GM12801 (cell line): ENCODE results near the gene VGLL4.

ENCODE experiments used
- TF ChIP-seq, protein P1 (sequence below): IDR thresholded peaks from one replicate; pipeline ENCODE4 v1.5.1; 2011; ENCODE audit warnings: control low read depth; ENCODE audit not compliant: insufficient read length; ENCODE audit errors: extremely low read depth

VGLL4 gene

DNA sequence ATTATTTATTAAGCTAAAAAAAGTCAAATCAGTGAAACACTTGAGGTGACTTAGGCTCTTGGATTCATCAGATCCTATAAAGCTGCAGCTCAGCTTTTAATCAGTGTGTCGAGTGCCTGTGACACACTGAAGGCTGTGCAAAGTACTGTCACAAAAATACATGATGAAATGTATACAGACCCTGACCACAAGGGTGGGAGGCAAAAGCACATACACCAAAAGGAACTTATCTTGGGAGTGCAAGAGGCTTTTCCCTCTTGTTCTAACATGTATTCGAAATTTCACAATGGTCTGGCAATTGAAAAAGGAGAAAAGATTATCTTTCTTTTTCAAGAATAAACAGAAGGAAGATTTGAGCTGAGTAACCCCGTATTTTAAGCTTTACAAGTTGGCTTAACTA is 35.9 kb downstream of the VGLL4 start:
- TF ChIP-seq, protein P1, sequence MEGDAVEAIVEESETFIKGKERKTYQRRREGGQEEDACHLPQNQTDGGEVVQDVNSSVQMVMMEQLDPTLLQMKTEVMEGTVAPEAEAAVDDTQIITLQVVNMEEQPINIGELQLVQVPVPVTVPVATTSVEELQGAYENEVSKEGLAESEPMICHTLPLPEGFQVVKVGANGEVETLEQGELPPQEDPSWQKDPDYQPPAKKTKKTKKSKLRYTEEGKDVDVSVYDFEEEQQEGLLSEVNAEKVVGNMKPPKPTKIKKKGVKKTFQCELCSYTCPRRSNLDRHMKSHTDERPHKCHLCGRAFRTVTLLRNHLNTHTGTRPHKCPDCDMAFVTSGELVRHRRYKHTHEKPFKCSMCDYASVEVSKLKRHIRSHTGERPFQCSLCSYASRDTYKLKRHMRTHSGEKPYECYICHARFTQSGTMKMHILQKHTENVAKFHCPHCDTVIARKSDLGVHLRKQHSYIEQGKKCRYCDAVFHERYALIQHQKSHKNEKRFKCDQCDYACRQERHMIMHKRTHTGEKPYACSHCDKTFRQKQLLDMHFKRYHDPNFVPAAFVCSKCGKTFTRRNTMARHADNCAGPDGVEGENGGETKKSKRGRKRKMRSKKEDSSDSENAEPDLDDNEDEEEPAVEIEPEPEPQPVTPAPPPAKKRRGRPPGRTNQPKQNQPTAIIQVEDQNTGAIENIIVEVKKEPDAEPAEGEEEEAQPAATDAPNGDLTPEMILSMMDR: no peak

DNA sequence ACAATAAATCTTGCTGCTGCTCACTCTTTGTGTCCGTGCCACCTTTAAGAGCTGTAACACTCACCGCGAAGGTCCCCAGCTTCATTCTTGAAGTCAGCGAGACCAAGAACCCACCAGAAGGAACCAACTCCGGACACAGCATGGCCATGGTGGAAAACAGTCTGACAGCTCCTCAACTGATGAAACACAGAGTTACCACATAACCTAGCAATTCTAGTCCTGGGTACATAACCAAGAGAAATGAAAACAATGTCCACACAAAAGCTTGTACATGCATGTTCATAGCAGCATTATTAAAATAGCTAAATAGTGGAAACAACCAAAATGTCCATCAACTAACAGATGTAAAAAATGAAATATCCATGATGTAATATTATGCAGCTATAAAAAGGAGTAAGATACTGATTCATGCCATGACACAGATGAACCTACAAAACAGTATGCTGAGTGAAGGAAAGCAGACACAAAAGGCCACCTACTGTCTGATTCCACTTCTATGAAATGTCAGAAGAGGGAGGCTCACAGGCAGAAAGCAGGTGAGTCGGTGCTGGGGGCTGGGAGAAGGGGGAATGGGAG is 36.8 kb downstream of the VGLL4 start:
- TF ChIP-seq, protein P1: no peak

DNA sequence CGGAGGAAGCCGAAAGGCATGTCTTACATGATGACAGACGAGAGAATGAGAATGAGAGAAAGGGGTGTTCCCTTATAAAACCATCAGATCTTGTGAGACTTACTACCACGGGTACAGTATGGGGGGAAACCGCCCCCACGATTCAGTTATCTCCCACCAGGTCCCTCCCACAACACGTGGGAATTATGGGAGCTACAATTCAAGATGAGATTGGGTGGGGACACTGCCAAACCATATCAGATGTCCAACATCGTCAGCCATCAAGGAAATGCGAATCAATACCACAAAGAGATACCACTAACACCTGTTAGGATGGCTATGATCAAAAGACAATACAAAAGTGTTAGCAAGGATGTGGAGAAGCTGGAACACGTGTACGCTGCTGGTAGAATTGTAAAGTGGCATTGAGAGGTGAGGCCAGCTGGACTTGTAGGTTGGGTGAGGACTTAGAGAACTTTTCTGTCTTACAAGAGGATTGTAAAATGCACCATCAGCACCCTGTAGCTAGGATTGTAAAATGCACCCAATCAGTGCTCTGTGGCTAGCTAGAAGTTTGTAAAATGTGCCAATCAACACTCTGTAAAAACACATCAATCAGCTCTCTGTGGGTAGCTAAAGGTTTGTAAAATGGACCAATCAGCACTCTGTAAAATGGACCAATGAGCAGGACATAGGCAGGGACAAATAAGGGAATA is 37.5 kb downstream of the VGLL4 start:
- TF ChIP-seq, protein P1: no peak

DNA sequence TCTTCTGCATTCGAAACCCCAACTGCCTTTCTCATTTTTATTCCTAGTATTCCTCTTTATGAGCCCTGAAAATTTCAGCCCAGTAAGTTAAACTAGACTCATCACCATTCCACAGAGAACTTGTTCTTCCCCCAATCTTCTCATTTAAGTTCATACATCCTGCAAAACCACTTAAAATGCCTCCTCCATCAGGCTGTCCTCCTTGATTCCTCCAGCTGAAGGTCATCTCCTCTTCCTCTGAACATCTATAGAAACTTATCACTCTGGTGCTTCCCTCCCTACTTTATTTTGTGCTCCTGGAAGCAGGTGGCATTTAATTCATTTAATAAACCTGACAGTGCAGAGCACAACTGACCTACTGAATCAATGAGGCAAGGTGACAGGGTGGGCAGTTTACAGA is 38.3 kb downstream of the VGLL4 start:
- TF ChIP-seq, protein P1: no peak

DNA sequence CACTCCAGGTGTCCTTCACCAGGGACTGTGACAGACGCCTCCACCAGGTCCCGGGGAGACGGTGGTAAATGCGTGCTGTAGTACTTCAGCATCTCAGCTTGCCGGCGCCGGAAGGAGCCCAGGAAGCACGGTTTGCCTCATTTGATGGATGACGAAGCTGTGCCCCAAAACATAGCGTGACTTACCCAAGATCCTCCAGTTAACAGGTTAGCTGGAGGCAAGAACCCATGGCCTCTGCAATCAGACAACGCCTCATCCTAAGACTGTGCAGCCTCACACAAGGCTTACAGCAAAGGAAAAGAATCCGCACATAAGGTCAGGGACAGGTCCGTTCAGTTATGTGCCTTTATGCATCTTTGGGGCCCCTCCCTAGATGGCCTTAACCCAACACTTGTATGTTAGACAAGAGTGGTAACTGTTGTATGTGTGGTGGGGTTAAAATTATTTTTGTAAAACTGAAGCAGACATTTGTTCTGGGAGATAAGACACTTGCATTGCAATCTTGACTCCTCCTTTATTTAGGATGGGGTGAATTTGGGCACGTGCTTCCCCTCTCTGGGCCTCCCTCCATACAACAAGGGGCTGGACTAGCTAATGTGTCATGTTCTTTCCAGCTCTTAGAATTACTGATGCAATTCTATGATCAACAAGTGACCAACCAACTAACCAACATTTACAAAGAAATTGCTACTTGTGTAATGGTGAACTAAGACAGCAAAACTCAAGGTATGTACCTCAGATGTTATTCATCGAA is 39.4 kb downstream of the VGLL4 start:
- TF ChIP-seq, protein P1: no peak

DNA sequence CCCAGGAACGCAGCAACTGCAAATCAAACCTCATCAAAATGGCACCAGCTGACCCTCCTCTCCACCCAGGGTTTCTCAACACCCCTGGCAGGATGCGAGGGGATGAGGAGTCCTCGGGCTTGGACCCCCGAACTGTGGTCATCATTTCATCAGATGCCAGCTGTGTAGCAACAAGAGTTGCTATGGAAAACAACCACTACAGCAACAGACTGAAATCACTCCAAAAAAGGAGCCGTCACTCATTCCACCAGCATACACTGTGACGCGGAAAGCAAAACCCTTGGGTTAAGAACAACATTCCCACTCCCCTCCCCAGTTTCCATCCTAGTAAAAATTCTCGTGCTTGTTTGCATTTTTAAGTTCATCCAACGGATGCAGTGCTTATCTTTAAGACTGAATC is 40.1 kb downstream of the VGLL4 start:
- TF ChIP-seq, protein P1: no peak

DNA sequence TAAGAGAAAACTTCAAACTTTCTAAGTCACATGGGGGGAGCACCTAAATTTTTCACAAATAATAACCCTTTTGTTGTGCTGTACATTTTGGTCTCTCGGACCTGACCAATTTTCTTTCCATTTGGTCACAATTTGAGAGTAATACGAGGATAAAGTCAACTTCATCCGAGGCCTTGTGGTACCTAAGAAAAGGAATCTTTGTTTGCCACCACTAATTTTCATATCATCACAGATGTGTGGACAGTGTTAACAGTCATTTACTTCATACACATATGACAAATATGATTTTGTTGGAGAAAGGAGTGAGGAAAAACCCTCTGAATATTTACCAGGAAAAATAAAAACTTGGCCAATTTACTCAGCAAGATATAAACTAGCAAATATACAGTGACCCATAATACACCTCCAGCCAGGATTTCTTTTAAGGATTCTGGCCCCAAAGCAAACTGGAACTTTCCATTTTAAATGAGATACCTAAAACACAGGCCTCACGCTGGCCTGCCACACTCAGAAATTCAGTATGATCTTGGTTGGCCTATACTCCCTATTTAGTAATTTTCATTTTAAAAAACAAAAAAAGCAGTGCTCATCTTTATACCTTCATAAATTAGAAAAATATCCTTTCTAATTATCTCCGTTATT is 40.7 kb downstream of the VGLL4 start:
- TF ChIP-seq, protein P1: no peak
